Gastrocnemius medialis (tissue), 4 donors: Measurements from ENCODE around the gene EIPR1. TPM values are rescaled to one million over a fixed set of nuclear protein-coding genes. Genes with fewer than 3 reads are reported as not detected.

Experiments
- ATAC-seq, 2 donors: fragments of 150-250 bp; one replicate each; pipeline ENCODE4 v1.9.1; 2016
- DNase-seq, 2 donors: peaks; one replicate each; pipeline ENCODE4 v3.0.0-alpha.2; 2019
- H3K27ac ChIP-seq, 4 donors: fragments of 200-600 bp; sonication (generic); 1 replicate in 1 of 4; 2 replicates in 3 of 4; pipeline ENCODE4 v1.5.1; 2016 to 2018; ENCODE audit warnings: mild to moderate bottlenecking in 2 of 4, moderate library complexity in 1 of 4
- H3K27me3 ChIP-seq, 3 donors: fragments of 200-600 bp; sonication (generic) in 2 of 3; 1 replicate in 1 of 3; 2 replicates in 2 of 3; pipeline versions ENCODE4 v1.5.1 to v1.6.0; 2016 to 2019; ENCODE audit warnings: mild to moderate bottlenecking in 1 of 3, moderate library complexity in 1 of 3
- H3K36me3 ChIP-seq, 2 donors: fragments of 200-600 bp; sonication (generic) in 1 of 2; one replicate each; pipeline ENCODE4 v1.5.1; 2017 to 2018
- H3K4me1 ChIP-seq, 2 donors: fragments of 200-600 bp; sonication (generic) in 1 of 2; one replicate each; pipeline ENCODE4 v1.5.1; 2016 to 2017; ENCODE audit warnings: mild to moderate bottlenecking in 2 of 2
- H3K4me3 ChIP-seq, 4 donors: fragments of 200-600 bp; sonication (generic) in 3 of 4; 1 replicate in 1 of 4; 2 replicates in 3 of 4; pipeline ENCODE4 v1.5.1; 2016 to 2019; ENCODE audit warnings: mild to moderate bottlenecking in 2 of 4
- H3K9me3 ChIP-seq, 3 donors: fragments of 200-600 bp; sonication (generic) in 2 of 3; 1 replicate in 1 of 3; 2 replicates in 2 of 3; pipeline ENCODE4 v1.5.1; 2016 to 2019
- CTCF ChIP-seq, 5 experiments: fragments of 450-650 bp in 3 of 5; fragments of 200-600 bp in 2 of 5; sonication (generic) in 2 of 5; IDR thresholded peaks in 4 of 5; conservative IDR thresholded peaks in 1 of 5; 1 replicate in 4 of 5; 2 replicates in 1 of 5; pipeline ENCODE4 v1.5.1; 2016 to 2019; ENCODE audit warnings: antibody characterized with exemption in 5 of 5, mild to moderate bottlenecking in 3 of 5, moderate library complexity in 3 of 5
- POLR2A ChIP-seq, 2 donors: fragments of 450-650 bp; IDR thresholded peaks; one replicate each; pipeline ENCODE4 v1.6.1; 2017; ENCODE audit warnings: antibody characterized with exemption in 2 of 2, mild to moderate bottlenecking in 2 of 2, moderate library complexity in 2 of 2
- in situ Hi-C, 4 donors: fragments of 200-750 bp; cut with MboI; loops; one replicate each; pipeline versions ENCODE4 v1.15.0 to v1.8.0; 2017; ENCODE audit warnings: low sequenced_read_pairs in 4 of 4
- intact Hi-C: fragments of 100-400 bp; cut with DNase I; formaldehyde crosslinking; loops from one replicate; pipeline ENCODE4 v1.15.1; 2023; ENCODE audit warnings: low total_unique reads
- total RNA-seq, 4 donors: library from RNA; depleted of rRNA; stranded (reverse); fragments of >200 nt; gene quantifications; one replicate each; pipeline versions ENCODE4 v1.1.0 to v1.2.3, GENCODE V29; 2016

The EIPR1 gene
- total RNA-seq, 4 donors from 2014 or later, result 23.2 to 30.5 (median 24.4) TPM

- H3K4me3 ChIP-seq, result no peak overlapping the region
- H3K4me1 ChIP-seq, result no peaks in the 10 kb centered on the region
- ATAC-seq (no peak), DNase-seq (no peak)
- intact Hi-C loops (no loop called here), in situ Hi-C loops (no loop called here)
- H3K27me3 ChIP-seq, result no peaks in the 10 kb centered on the region
- no peaks in the 10 kb centered on the region for H3K9me3 ChIP-seq
- no peak overlapping the region for H3K27ac ChIP-seq
- no peaks in the 10 kb centered on the region for H3K36me3 ChIP-seq
- TF ChIP-seq POLR2A (IDR thresholded peaks at IDR 0.05), result no peak
- no peak for TF ChIP-seq CTCF (IDR thresholded peaks at IDR 0.05 in 4 of 5, conservative IDR thresholded peaks at IDR 0.05 in 1 of 5)
These were observed 134.8 kb downstream of the EIPR1 start for GRCh38 chr2:3242747-3243369.

GRCh38 chr2:3241971-3242746, 135.5 kb downstream of the EIPR1 start:
- ATAC-seq (no peak), DNase-seq (no peak)
- H3K27ac ChIP-seq, result no peak overlapping the region
- no peaks in the 10 kb centered on the region for H3K27me3 ChIP-seq
- peaks cover 5 to 6% of the 10 kb centered on the region in 2 donors for H3K4me1 ChIP-seq
- H3K9me3 ChIP-seq, result no peaks in the 10 kb centered on the region
- H3K36me3 ChIP-seq, result no peaks in the 10 kb centered on the region
- intact Hi-C loops (no loop called here), in situ Hi-C loops (no loop called here)
- H3K4me3 ChIP-seq, result no peak overlapping the region
- TF ChIP-seq CTCF (IDR thresholded peaks at IDR 0.05 in 4 of 5, conservative IDR thresholded peaks at IDR 0.05 in 1 of 5) (no peak), POLR2A (IDR thresholded peaks at IDR 0.05) (no peak)

- TF ChIP-seq POLR2A (IDR thresholded peaks at IDR 0.05) (no peak), CTCF (IDR thresholded peaks at IDR 0.05 in 4 of 5, conservative IDR thresholded peaks at IDR 0.05 in 1 of 5) (no peak)
- ATAC-seq, result no peak
- no peak for DNase-seq
- intact Hi-C loops, result loop anchor here (5.0 kb wide), 1 partner anchor 37 kb away; no protein-coding TSS in a partner anchor
- Histone ChIP-seq H3K27ac (no peak overlapping the region), H3K9me3 (no peaks in the 10 kb centered on the region), H3K36me3 (no peaks in the 10 kb centered on the region), H3K4me3 (no peak overlapping the region), H3K4me1 (peaks cover 12 to 13% of the 10 kb centered on the region in 2 donors), H3K27me3 (no peaks in the 10 kb centered on the region)
- in situ Hi-C loops, result no loop called here
These were observed 138.4 kb downstream of the EIPR1 start for GRCh38 chr2:3238951-3239841.

- TF ChIP-seq POLR2A (IDR thresholded peaks at IDR 0.05) (no peak), CTCF (IDR thresholded peaks at IDR 0.05 in 4 of 5, conservative IDR thresholded peaks at IDR 0.05 in 1 of 5) (no peak)
- Histone ChIP-seq H3K4me1 (peaks cover 12 to 13% of the 10 kb centered on the region in 2 donors), H3K9me3 (no peaks in the 10 kb centered on the region), H3K4me3 (no peak overlapping the region), H3K36me3 (no peaks in the 10 kb centered on the region), H3K27ac (peak overlapping the region in 3 of 4 donors; percentile 24 to 64 (median 55)), H3K27me3 (no peaks in the 10 kb centered on the region)
- ATAC-seq, result peak; percentile 35 to 74
- in situ Hi-C loops (no loop called here), intact Hi-C loops (loop anchor here (5.0 kb wide), 1 partner anchor 34 kb away; no protein-coding TSS in a partner anchor)
- no peak for DNase-seq
These were observed 141.1 kb downstream of the EIPR1 start for GRCh38 chr2:3236300-3237045.
